GM19238 (cell line): ENCODE measurements around the gene CAPN3.
"Not testable (repeated sequence)": the region's sequence is repeated elsewhere in the genome, so short reads cannot be mapped to it uniquely, and the experiment has no call there.

Experiments
- DNase-seq: peaks from one replicate; pipeline ENCODE4 v3.0.0; 2011; ENCODE audit warnings: low spot score; ENCODE audit not compliant: insufficient read length

Gene CAPN3

GRCh38 chr15:42359249-42359648 lies at the start of gene CAPN3:
Gene CAPN3 (plus strand): TSS chr15:42359501. CDS start chr15:42359806, 305 bp downstream.
- no peak for DNase-seq

- DNase-seq: no peak
Measured at GRCh38 chr15:42313463-42313862, 45.8 kb upstream of the CAPN3 start.

- no peak for DNase-seq
Measured at GRCh38 chr15:42314818-42315217, 44.5 kb upstream of the CAPN3 start.

GRCh38 chr15:42315521-42315920 lies 43.8 kb upstream of the CAPN3 start:
- no peak for DNase-seq

- DNase-seq: not testable (repeated sequence)
Measured at GRCh38 chr15:42316282-42316805, 43.0 kb upstream of the CAPN3 start.

GRCh38 chr15:42319206-42319605 lies 40.1 kb upstream of the CAPN3 start:
- no peak for DNase-seq

- no peak for DNase-seq
Measured at GRCh38 chr15:42324308-42324707, 35.0 kb upstream of the CAPN3 start.

GRCh38 chr15:42329161-42329560 lies 30.1 kb upstream of the CAPN3 start:
- DNase-seq: no peak

GRCh38 chr15:42329992-42330391 lies 29.3 kb upstream of the CAPN3 start:
- DNase-seq: no peak

- DNase-seq: no peak
Measured at GRCh38 chr15:42331235-42331634, 28.1 kb upstream of the CAPN3 start.

- DNase-seq: no peak
Measured at GRCh38 chr15:42332331-42332730, 27.0 kb upstream of the CAPN3 start.

- DNase-seq: no peak
Measured at GRCh38 chr15:42335074-42335473, 24.2 kb upstream of the CAPN3 start.

GRCh38 chr15:42336650-42337049 lies 22.7 kb upstream of the CAPN3 start:
- not testable (repeated sequence) for DNase-seq

GRCh38 chr15:42337104-42337503 lies 22.2 kb upstream of the CAPN3 start:
- DNase-seq: not testable (repeated sequence)

- DNase-seq: no peak
Measured at GRCh38 chr15:42338500-42338899, 20.8 kb upstream of the CAPN3 start.

- DNase-seq: no peak
Measured at GRCh38 chr15:42343596-42344232, 15.6 kb upstream of the CAPN3 start.

GRCh38 chr15:42344763-42345162 lies 14.5 kb upstream of the CAPN3 start:
- DNase-seq: no peak

GRCh38 chr15:42345504-42345903 lies 13.8 kb upstream of the CAPN3 start:
- DNase-seq: no peak

- DNase-seq: no peak
Measured at GRCh38 chr15:42348083-42348482, 11.2 kb upstream of the CAPN3 start.

GRCh38 chr15:42349186-42349585 lies 10.1 kb upstream of the CAPN3 start:
- DNase-seq: no peak

- no peak for DNase-seq
Measured at GRCh38 chr15:42352401-42352800, 6.9 kb upstream of the CAPN3 start.

- no peak for DNase-seq
Measured at GRCh38 chr15:42353061-42353460, 6.2 kb upstream of the CAPN3 start.

- no peak for DNase-seq
Measured at GRCh38 chr15:42354824-42355223, 4.5 kb upstream of the CAPN3 start.
